Panc1 (cell line): ENCODE measurements around the gene WASF3. TPM values are rescaled to one million over a fixed set of nuclear protein-coding genes. Genes with fewer than 3 reads are reported as not detected.

Experiments used
- ATAC-seq: fragments of 200-7000 bp; cut with Tn5 transposase; 2 replicates; pipeline ENCODE4 v1.9.1; 2020; ENCODE audit warnings: mild to moderate bottlenecking, moderate library complexity
- BruUV-seq: library from RNA; stranded (reverse); fragments of 400-500 nt; replicated peaks from 2 replicates; lab custom pipeline; 2021; lab: Mats Ljungman, UMichigan
- CTCF ChIA-PET: fragments of 300-600 bp; sonication (Branson Sonifier 250); formaldehyde crosslinking; loops from one replicate; lab custom pipeline; 2022; ENCODE audit warnings: antibody characterized with exemption; lab: Charles Lee
- POLR2A ChIA-PET: fragments of 300-600 bp; sonication (Branson Sonifier 250); formaldehyde crosslinking; loops from one replicate; lab custom pipeline; 2022; ENCODE audit warnings: antibody characterized with exemption; lab: Charles Lee
- DNase-seq: peaks from one replicate; pipeline ENCODE4 v3.0.0-alpha.2; 2010; ENCODE audit warnings: low read depth, low spot score
- H3K27ac ChIP-seq: 2 replicates; pipeline ENCODE4 v1.5.1; 2011; ENCODE audit warnings: mild to moderate bottlenecking, low read length, inconsistent platforms
- H3K27me3 ChIP-seq: fragments of 200-500 bp; sonication (Bioruptor generic); 2 replicates; pipeline ENCODE4 v1.6.0; 2014; ENCODE audit warnings: low read length, inconsistent platforms; ENCODE audit not compliant: control insufficient read depth, insufficient read depth
- H3K36me3 ChIP-seq: fragments of 200-500 bp; sonication (Bioruptor generic); 2 replicates; pipeline ENCODE4 v1.5.1; 2014; ENCODE audit warnings: inconsistent platforms, mild to moderate bottlenecking, low read length, moderate library complexity; ENCODE audit not compliant: control insufficient read depth, insufficient read depth
- H3K4me1 ChIP-seq: 2 replicates; pipeline ENCODE4 v1.5.1; 2011; ENCODE audit warnings: inconsistent platforms, mild to moderate bottlenecking, low read length, moderate library complexity; ENCODE audit not compliant: control insufficient read depth, insufficient read depth
- H3K4me3 ChIP-seq, 2 experiments: 2 replicates each; pipeline ENCODE4 v1.5.1; 2011 to 2012; ENCODE audit warnings: low read depth in 2 of 2, low read length in 2 of 2, mild to moderate bottlenecking in 2 of 2, inconsistent platforms in 1 of 2, moderate library complexity in 1 of 2
- H3K9me3 ChIP-seq: fragments of 200-500 bp; sonication (Bioruptor generic); 2 replicates; pipeline ENCODE4 v1.5.1; 2014; ENCODE audit warnings: low read depth, mild to moderate bottlenecking, inconsistent platforms, low read length, moderate library complexity; ENCODE audit not compliant: control insufficient read depth, insufficient read depth
- CTCF ChIP-seq: fragments of 450-650 bp; IDR thresholded peaks from 2 replicates; pipeline ENCODE4 v1.5.1; 2017; ENCODE audit warnings: mild to moderate bottlenecking
- POLR2AphosphoS5 ChIP-seq: IDR thresholded peaks from 2 replicates; pipeline ENCODE4 v1.6.1; 2012; ENCODE audit warnings: mild to moderate bottlenecking, low read depth, low read length, moderate library complexity
- REST ChIP-seq, 2 experiments: IDR thresholded peaks; 2 replicates each; pipeline ENCODE4 v1.6.1; 2011 to 2012; ENCODE audit warnings: low read depth in 2 of 2, control low read depth in 1 of 2, low read length in 1 of 2, mild to moderate bottlenecking in 1 of 2, moderate library complexity in 1 of 2; ENCODE audit not compliant: insufficient read depth in 1 of 2
- SIN3A ChIP-seq: IDR thresholded peaks from 2 replicates; pipeline ENCODE4 v1.6.1; 2012; ENCODE audit warnings: low read depth, mild to moderate bottlenecking, low read length, moderate library complexity, borderline replicate concordance; ENCODE audit not compliant: insufficient read depth
- TCF7L2 ChIP-seq: IDR thresholded peaks from 2 replicates; pipeline ENCODE4 v1.6.1; 2011; ENCODE audit warnings: mild to moderate bottlenecking, low read depth, low read length, inconsistent platforms
- in situ Hi-C: cut with HindIII; loops from 2 replicates; pipeline ENCODE4 v1.10.0; 2016; ENCODE audit warnings: low sequenced_read_pairs, low pct_unique_long_range_greater_than_20kb
- intact Hi-C: fragments of 100-400 bp; cut with micrococcal nuclease; formaldehyde crosslinking; loops from one replicate; pipeline ENCODE4 v1.10.0; 2022; ENCODE audit not compliant: unreplicated experiment
- total RNA-seq: library from RNA; stranded (reverse); gene quantifications from one replicate; pipeline ENCODE4 v1.2.1, GENCODE V29; 2021; ENCODE audit not compliant: unreplicated experiment

The WASF3 gene
- total RNA-seq, 1 experiment from 2014 or later, result 20.2 TPM

DNA sequence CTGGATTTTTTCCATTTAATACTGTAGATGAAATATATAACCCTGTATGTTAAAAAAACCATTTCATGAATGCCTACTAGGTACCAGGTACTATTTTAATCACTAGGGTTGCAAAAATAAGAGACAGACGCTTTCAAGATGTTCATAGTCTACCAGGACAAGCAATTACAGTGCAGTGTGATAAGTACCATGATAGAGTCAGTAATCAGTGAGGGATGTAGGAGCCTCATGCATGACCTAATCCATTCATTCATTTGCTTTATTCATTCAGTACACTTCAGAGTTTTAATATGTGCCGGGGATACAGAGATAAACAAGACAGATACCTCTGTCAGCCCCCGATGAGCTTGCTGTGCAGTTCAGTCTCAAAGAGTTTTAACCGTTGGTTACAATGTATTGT is 3.0 kb downstream of the WASF3 start:
- no TSS peak for BruUV-seq
- POLR2A ChIA-PET, result no interaction called here
- no peak for DNase-seq
- in situ Hi-C loops (no loop called here), intact Hi-C loops (no loop called here)
- CTCF ChIA-PET, result no interaction called here
- Histone ChIP-seq H3K9me3 (no peaks in the 10 kb centered on the region), H3K27ac (no peak overlapping the region), H3K36me3 (no peaks in the 10 kb centered on the region), H3K4me3 (no peak overlapping the region), H3K27me3 (no peaks in the 10 kb centered on the region), H3K4me1 (peaks cover 15% of the 10 kb centered on the region)
- TF ChIP-seq CTCF (no peak), POLR2AphosphoS5 (no peak), REST (IDR thresholded peaks at IDR 0.05; ENCODE audit: insufficient read depth in 1 of 2, low read depth in 2 of 2, low read length in 1 of 2) (no peak), SIN3A (no peak), TCF7L2 (no peak)
- no peak for ATAC-seq

DNA sequence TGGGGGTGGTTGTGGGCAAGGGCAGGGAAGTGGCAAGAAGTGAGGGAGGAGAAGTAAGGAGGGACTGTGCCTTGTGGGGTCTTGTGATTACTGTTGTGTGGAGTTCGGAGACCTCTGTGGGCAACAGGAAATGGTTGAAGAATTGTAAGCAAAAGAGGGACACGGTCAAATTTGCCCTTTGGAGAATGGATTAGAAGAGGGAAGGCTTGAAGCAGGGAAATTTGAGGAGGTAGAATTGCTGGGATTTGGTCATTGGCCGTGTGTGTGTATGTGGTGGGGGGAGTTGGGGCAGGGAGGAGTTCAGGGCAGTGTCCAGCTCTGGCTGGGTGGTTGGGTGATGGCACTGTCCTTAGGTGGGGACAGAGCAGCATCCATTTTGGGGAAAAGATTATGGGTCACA is 3.6 kb downstream of the WASF3 start:
- Histone ChIP-seq H3K27me3 (no peaks in the 10 kb centered on the region), H3K9me3 (no peaks in the 10 kb centered on the region), H3K36me3 (no peaks in the 10 kb centered on the region), H3K27ac (no peak overlapping the region), H3K4me1 (peaks cover 15% of the 10 kb centered on the region), H3K4me3 (no peak overlapping the region)
- in situ Hi-C loops (no loop called here), intact Hi-C loops (no loop called here)
- ATAC-seq (no peak), DNase-seq (no peak)
- POLR2A ChIA-PET, result no interaction called here
- CTCF ChIA-PET, result no interaction called here
- no TSS peak for BruUV-seq
- TF ChIP-seq REST (IDR thresholded peaks at IDR 0.05; ENCODE audit: insufficient read depth in 1 of 2, low read depth in 2 of 2, low read length in 1 of 2), result no peak
- no peak for TF ChIP-seq SIN3A
- no peak for TF ChIP-seq CTCF
- TF ChIP-seq POLR2AphosphoS5, result no peak
